ENCODE data around the gene TESK1. TPM values are rescaled to one million over a fixed set of nuclear protein-coding genes. Genes with fewer than 3 reads are reported as not detected.

TESK1 gene
- total and polyA plus RNA-seq, 2 experiments from 2014 or later = 6.8 to 10.7 TPM

- H3K4me1 Mint-ChIP-seq = peaks cover 12% of the 10 kb centered on the region
- no peaks in the 10 kb centered on the region; the same call in 1 of the 2 replicates for H4K20me1 ChIP-seq (replicated peaks; ENCODE audit: insufficient read depth)
- H3K4me3 Mint-ChIP-seq = no peak overlapping the region
- H3K27me3 ChIP-seq (ENCODE audit: insufficient read depth) = no peaks in the 10 kb centered on the region
- no peak overlapping the region for H2AFZ ChIP-seq
- no peaks in the 10 kb centered on the region for H3K4me1 ChIP-seq (ENCODE audit: insufficient read depth)
- H3K36me3 Mint-ChIP-seq (ENCODE audit: low read depth) = peaks cover 2% of the 10 kb centered on the region; the same call in 1 of the 3 replicates
- TF ChIP-seq ZNF114 (CRISPR knock-in tag; IDR thresholded peaks at IDR 0.05) = no peak
- TF ChIP-seq NANOG (IDR thresholded peaks at IDR 0.05; ENCODE audit: borderline replicate concordance) = no peak
- no peak for TF ChIP-seq REST (IDR thresholded peaks at IDR 0.05; ENCODE audit: unreplicated experiment)
- no peak for TF ChIP-seq ZNF331 (CRISPR knock-in tag; IDR thresholded peaks at IDR 0.05; ENCODE audit: low read depth)
- TF ChIP-seq JUNB (IDR thresholded peaks at IDR 0.05; ENCODE audit: unreplicated experiment) = no peak
- no peak for TF ChIP-seq CREB1 (CRISPR knock-in tag; IDR thresholded peaks at IDR 0.05; ENCODE audit: low read depth)
- TF ChIP-seq, protein P1, sequence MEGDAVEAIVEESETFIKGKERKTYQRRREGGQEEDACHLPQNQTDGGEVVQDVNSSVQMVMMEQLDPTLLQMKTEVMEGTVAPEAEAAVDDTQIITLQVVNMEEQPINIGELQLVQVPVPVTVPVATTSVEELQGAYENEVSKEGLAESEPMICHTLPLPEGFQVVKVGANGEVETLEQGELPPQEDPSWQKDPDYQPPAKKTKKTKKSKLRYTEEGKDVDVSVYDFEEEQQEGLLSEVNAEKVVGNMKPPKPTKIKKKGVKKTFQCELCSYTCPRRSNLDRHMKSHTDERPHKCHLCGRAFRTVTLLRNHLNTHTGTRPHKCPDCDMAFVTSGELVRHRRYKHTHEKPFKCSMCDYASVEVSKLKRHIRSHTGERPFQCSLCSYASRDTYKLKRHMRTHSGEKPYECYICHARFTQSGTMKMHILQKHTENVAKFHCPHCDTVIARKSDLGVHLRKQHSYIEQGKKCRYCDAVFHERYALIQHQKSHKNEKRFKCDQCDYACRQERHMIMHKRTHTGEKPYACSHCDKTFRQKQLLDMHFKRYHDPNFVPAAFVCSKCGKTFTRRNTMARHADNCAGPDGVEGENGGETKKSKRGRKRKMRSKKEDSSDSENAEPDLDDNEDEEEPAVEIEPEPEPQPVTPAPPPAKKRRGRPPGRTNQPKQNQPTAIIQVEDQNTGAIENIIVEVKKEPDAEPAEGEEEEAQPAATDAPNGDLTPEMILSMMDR (conservative IDR thresholded peaks at IDR 0.05; ENCODE audit: low read depth in 2 of 2) = no peak
- TF ChIP-seq EZH2 (IDR thresholded peaks at IDR 0.05; ENCODE audit: low read depth, unreplicated experiment) = no peak
- no peak for TF ChIP-seq POLR2AphosphoS5 (IDR thresholded peaks at IDR 0.05; ENCODE audit: low read depth)
- no peaks in the 10 kb centered on the region for H3K9me3 Mint-ChIP-seq
- ATAC-seq = no peak
- no peak for DNase-seq (ENCODE audit: low spot score)
- H3K36me3 ChIP-seq (ENCODE audit: insufficient read depth) = no peaks in the 10 kb centered on the region
- no peaks in the 10 kb centered on the region for H3F3A ChIP-seq (replicated peaks; ENCODE audit: low read depth)
- no peak overlapping the region for H3K4me2 ChIP-seq
- H3K79me2 ChIP-seq (replicated peaks; ENCODE audit: insufficient read depth) = no peaks in the 10 kb centered on the region
- H3K9me2 ChIP-seq (ENCODE audit: insufficient read depth) = no peaks in the 10 kb centered on the region
- no peak overlapping the region for H3K27ac Mint-ChIP-seq
- H3K27me3 Mint-ChIP-seq (ENCODE audit: insufficient read depth, low read depth, poor library complexity) = peaks cover 12% of the 10 kb centered on the region
- no peak overlapping the region for H3K27ac ChIP-seq (ENCODE audit: low read depth)
- no peak overlapping the region for H3K4me3 ChIP-seq
Observed at GRCh38 chr9:35561468-35562261, 43.4 kb upstream of the TESK1 start.
